ENCODE data around the gene DNM1. TPM values are rescaled to one million over a fixed set of nuclear protein-coding genes. Genes with fewer than 3 reads are reported as not detected.

Gene DNM1
- polyA plus RNA-seq, 1 of the 3 experiments (the other 2 are of a cell fraction), result 35.7 TPM

DNA sequence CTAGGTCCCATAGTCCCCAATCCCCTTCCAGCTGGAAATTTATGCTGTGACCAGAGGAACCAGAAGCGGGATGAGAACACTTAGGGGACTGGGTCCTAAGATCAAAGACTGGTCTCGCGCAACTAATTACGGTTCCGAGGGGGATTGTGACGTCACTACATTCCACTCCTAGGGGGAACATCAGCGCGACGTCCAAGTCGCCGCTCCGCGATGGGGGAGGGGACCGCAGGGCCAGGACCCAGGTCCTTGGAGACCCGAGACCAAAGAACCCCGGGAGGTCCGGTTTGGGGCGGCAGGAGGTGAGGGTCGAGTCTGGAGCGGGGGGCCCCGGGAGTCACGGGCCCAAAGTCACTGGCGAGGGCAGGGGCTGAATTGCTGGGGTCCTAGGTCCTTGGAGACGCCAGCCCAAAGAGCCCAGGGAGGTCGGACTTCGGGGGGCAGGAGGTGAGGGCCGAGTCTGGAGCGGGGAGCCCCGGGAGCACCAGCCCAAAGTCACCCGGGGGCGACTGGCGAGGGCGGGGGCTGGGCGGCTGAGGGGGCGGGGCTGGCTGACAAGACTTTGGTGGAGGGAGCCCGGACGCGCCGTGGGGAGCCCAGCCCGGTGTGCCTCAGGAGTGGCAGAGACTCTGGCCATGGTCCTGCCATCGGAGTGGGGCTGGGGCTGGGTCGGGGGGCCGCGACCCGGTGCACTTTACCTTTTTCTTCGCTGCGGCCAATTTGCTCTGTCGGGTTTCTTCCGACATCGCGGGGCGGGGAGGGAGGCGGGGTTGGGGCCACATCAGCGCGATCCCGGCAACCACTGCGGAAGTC, 72.2 kb downstream of the DNM1 start, which contains the start of gene GOLGA2:
Gene GOLGA2 (minus strand): TSS at position 810 of the 810 bp plus-strand sequence. CDS start 31 bp downstream, at position 779.
- DNase-seq, result peak; percentile 86

GRCh38 chr9:128276008-128276573, 72.9 kb downstream of the DNM1 start, which contains the start of gene SWI5:
SWI5 (plus strand) TSS chr9:128276276.
- H3K4me1 ChIP-seq (ENCODE audit: control insufficient read depth in 1 of 2, insufficient read depth in 2 of 2, low read depth in 1 of 2, low read length in 1 of 2), result peaks cover 0 to 15% of the 10 kb centered on the region in 2 experiments; a peak in 1 of 4 replicates
- H3K36me3 ChIP-seq (replicated peaks in 1 of 2; ENCODE audit: control insufficient read depth in 1 of 2, insufficient read depth in 2 of 2, low read length in 1 of 2), result peaks cover 24 to 29% of the 10 kb centered on the region in 2 experiments
- H3K9ac ChIP-seq, result peak within 1 kb of the TSS; percentile 98
- peaks cover 61% of the 10 kb centered on the region for H3K79me2 ChIP-seq (ENCODE audit: insufficient read depth)
- H3F3A ChIP-seq (replicated peaks; ENCODE audit: insufficient read depth), result no peaks in the 10 kb centered on the region
- TF ChIP-seq GATA2 (CRISPR knock-in tag; IDR thresholded peaks at IDR 0.05) (no peak), NRF1 (IDR thresholded peaks at IDR 0.05; ENCODE audit: low read depth, low read length) (peak; percentile 87), ELF1 (IDR thresholded peaks at IDR 0.05) (peak; percentile 55; the same call in 1 of the 2 replicates), POLR2AphosphoS5 (IDR thresholded peaks at IDR 0.05; ENCODE audit: low read depth, low read length) (peak; percentile 85; the same call in 1 of the 2 replicates), RFX5 (IDR thresholded peaks at IDR 0.05; ENCODE audit: low read length) (0 out of 2 replicates have a peak, but pooled peaks have one; percentile 42), TAF1 (IDR thresholded peaks at IDR 0.05; ENCODE audit: borderline replicate concordance, low read depth, low read length) (peak; percentile 48; the same call in 1 of the 2 replicates), REST (IDR thresholded peaks at IDR 0.05; ENCODE audit: low read depth, low read length) (no peak)
- TF ChIP-seq, protein P1, sequence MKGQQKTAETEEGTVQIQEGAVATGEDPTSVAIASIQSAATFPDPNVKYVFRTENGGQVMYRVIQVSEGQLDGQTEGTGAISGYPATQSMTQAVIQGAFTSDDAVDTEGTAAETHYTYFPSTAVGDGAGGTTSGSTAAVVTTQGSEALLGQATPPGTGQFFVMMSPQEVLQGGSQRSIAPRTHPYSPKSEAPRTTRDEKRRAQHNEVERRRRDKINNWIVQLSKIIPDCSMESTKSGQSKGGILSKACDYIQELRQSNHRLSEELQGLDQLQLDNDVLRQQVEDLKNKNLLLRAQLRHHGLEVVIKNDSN (IDR thresholded peaks at IDR 0.05; ENCODE audit: borderline replicate concordance, low read depth), result peak; percentile 31; the same call in 1 of the 2 replicates
- TF ChIP-seq, protein P2, sequence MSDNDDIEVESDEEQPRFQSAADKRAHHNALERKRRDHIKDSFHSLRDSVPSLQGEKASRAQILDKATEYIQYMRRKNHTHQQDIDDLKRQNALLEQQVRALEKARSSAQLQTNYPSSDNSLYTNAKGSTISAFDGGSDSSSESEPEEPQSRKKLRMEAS (IDR thresholded peaks at IDR 0.05; ENCODE audit: low read depth), result no peak
- peak within 1 kb of the TSS; percentile 75 to 91 for H3K27ac ChIP-seq (ENCODE audit: low read depth in 2 of 2, low read length in 1 of 2)
- H3K4me2 ChIP-seq, result peak within 1 kb of the TSS; percentile 97
- CTCF ChIA-PET, result interaction anchor here (0.8 to 1.9 kb wide), 4 partner anchors 19 to 83 kb away, joined by 3 to 5 read pairs (median 4); no protein-coding TSS in a partner anchor
- H3K9me2 ChIP-seq, result no peaks in the 10 kb centered on the region
- no peaks in the 10 kb centered on the region for H3K9me3 ChIP-seq
- H2AFZ ChIP-seq (ENCODE audit: low read depth), result peak within 1 kb of the TSS; percentile 91
- WGBS (ENCODE audit: low lambda C conversion rate), result under 1% methylated on average over 14 of the region's 38 CpGs
- DNase-seq, result peak; percentile 98
- H3K4me3 ChIP-seq (ENCODE audit: low read depth in 2 of 2, low read length in 1 of 2), result peak within 1 kb of the TSS; percentile 85 to 90
- H4K20me1 ChIP-seq (ENCODE audit: insufficient read depth), result peaks cover 19% of the 10 kb centered on the region; the same call in 1 of the 2 replicates
- H3K27me3 ChIP-seq (ENCODE audit: insufficient read depth), result no peaks in the 10 kb centered on the region
- POLR2A ChIA-PET, result interaction anchor here (0.5 to 1.0 kb wide), 5 partner anchors 8 to 85 kb away, joined by 3 to 4 read pairs (median 3); no protein-coding TSS in a partner anchor

More for the DNA sequence above, 72.2 kb downstream of the DNM1 start, which contains the start of gene GOLGA2:
- Histone ChIP-seq H3K9me2 (no peaks in the 10 kb centered on the region), H3K27me3 (ENCODE audit: insufficient read depth) (no peaks in the 10 kb centered on the region), H3K9me3 (no peaks in the 10 kb centered on the region), H3K36me3 (replicated peaks in 1 of 2; ENCODE audit: control insufficient read depth in 1 of 2, insufficient read depth in 2 of 2, low read length in 1 of 2) (peaks cover 26 to 36% of the 10 kb centered on the region in 2 experiments), H3K4me2 (peak within 1 kb of the TSS; percentile 97), H3K4me3 (ENCODE audit: low read depth in 2 of 2, low read length in 1 of 2) (peak within 1 kb of the TSS; percentile 85 to 90), H3K27ac (ENCODE audit: low read depth in 2 of 2, low read length in 1 of 2) (peak within 1 kb of the TSS; percentile 75 to 91), H3K4me1 (ENCODE audit: control insufficient read depth in 1 of 2, insufficient read depth in 2 of 2, low read depth in 1 of 2, low read length in 1 of 2) (peaks cover 0 to 15% of the 10 kb centered on the region in 2 experiments; a peak in 1 of 4 replicates), H3K9ac (peak within 1 kb of the TSS; percentile 98), H3K79me2 (ENCODE audit: insufficient read depth) (peaks cover 61% of the 10 kb centered on the region), H3F3A (replicated peaks; ENCODE audit: insufficient read depth) (no peaks in the 10 kb centered on the region), H2AFZ (ENCODE audit: low read depth) (peak within 1 kb of the TSS; percentile 91), H4K20me1 (ENCODE audit: insufficient read depth) (peaks cover 19% of the 10 kb centered on the region; the same call in 1 of the 2 replicates)
- 1% methylated on average over 17 of the region's 57 CpGs for WGBS (ENCODE audit: low lambda C conversion rate)
- TF ChIP-seq CHD2 (IDR thresholded peaks at IDR 0.05; ENCODE audit: low read length, partially characterized antibody) (peak; percentile 55), YY1 (IDR thresholded peaks at IDR 0.05; ENCODE audit: low read depth) (no peak), MXI1 (IDR thresholded peaks at IDR 0.05; ENCODE audit: low read depth, low read length) (0 out of 2 replicates have a peak, but pooled peaks have one; percentile 53), SIN3A (IDR thresholded peaks at IDR 0.05; ENCODE audit: borderline replicate concordance, low read depth, low read length) (peak; percentile 45; the same call in 1 of the 2 replicates), EZH2phosphoT487 (IDR thresholded peaks at IDR 0.05; ENCODE audit: borderline replicate concordance, low read depth) (no peak), RAD21 (IDR thresholded peaks at IDR 0.05; ENCODE audit: low read length) (no peak), PBX3 (IDR thresholded peaks at IDR 0.05) (no peak)
- CTCF ChIA-PET, result interaction anchor here (0.8 to 1.0 kb wide), 2 partner anchors 20 to 82 kb away, joined by 3 to 4 read pairs; no protein-coding TSS in a partner anchor
- POLR2A ChIA-PET, result interaction anchor here (0.5 to 1.0 kb wide), 5 partner anchors 9 to 85 kb away, joined by 3 to 4 read pairs (median 3); no protein-coding TSS in a partner anchor

Data from SK-N-SH (cell line).